Right lobe of liver (tissue), 6 donors: Measurements from ENCODE around the gene DGKI. TPM values are rescaled to one million over a fixed set of nuclear protein-coding genes. Genes with fewer than 3 reads are reported as not detected.
"Not testable (repeated sequence)": the region's sequence is repeated elsewhere in the genome, so short reads cannot be mapped to it uniquely, and the experiment has no call there.

Experiments
- ATAC-seq, 4 donors: fragments of 200-7000 bp; cut with Tn5 transposase; one replicate each; pipeline ENCODE4 v1.9.1; 2020; ENCODE audit warnings: mild to moderate bottlenecking in 4 of 4, moderate library complexity in 4 of 4
- DNase-seq, 3 donors: peaks; one replicate each; pipeline ENCODE4 v3.0.0-alpha.2; 2020
- H3K27ac ChIP-seq, 3 donors: fragments of 200-600 bp; one replicate each; pipeline ENCODE4 v1.8.0; 2022
- H3K27me3 ChIP-seq, 2 donors: fragments of 200-600 bp; one replicate each; pipeline ENCODE4 v1.8.0; 2022
- H3K36me3 ChIP-seq, 4 donors: fragments of 200-600 bp; sonication (generic) in 1 of 4; one replicate each; pipeline versions ENCODE4 v1.5.1 to v1.8.0; 2017 to 2022; ENCODE audit warnings: control low read depth in 1 of 4
- H3K4me1 ChIP-seq, 4 donors: fragments of 200-600 bp; sonication (generic) in 1 of 4; one replicate each; pipeline versions ENCODE4 v1.5.1 to v1.8.0; 2017 to 2022; ENCODE audit warnings: control low read depth in 1 of 4
- H3K4me3 ChIP-seq, 3 donors: fragments of 200-600 bp; one replicate each; pipeline ENCODE4 v1.8.0; 2022
- H3K9me3 ChIP-seq, 4 donors: fragments of 200-600 bp; sonication (generic) in 1 of 4; one replicate each; pipeline versions ENCODE4 v1.5.1 to v1.8.0; 2017 to 2022; ENCODE audit warnings: control low read depth in 1 of 4
- POLR2A ChIP-seq: fragments of 450-650 bp; IDR thresholded peaks from one replicate; pipeline ENCODE4 v1.6.1; 2017; ENCODE audit warnings: antibody characterized with exemption, mild to moderate bottlenecking
- WGBS: methylation state at CpG from one replicate; pipeline ENCODE4 v1.1.6; 2018; ENCODE audit warnings: low coverage, low lambda C conversion rate; ENCODE audit not compliant: insufficient coverage; ENCODE audit errors: missing lambda C conversion rate; 5-methylcytosine and 5-hydroxymethylcytosine counted together
- intact Hi-C, 2 donors: fragments of 100-400 bp; cut with DNase I; formaldehyde crosslinking; loops; one replicate each; pipeline versions ENCODE4 v1.11.2 to v1.14.1; 2022
- total RNA-seq, 6 experiments: library from RNA; depleted of rRNA in 2 of 6; stranded (reverse); fragments of >200 nt in 2 of 6; fragmentation: NEBNext Ultra II Directional in 3 of 6; extraction: Animal tissue kit (Norgen Biotek cat#: 25700) in 3 of 6; gene quantifications; one replicate each; pipeline versions ENCODE4 v1.1.0 to v1.2.4, GENCODE V29; 2016 to 2023
- TF ChIP-seq, protein P1 (sequence below), 4 donors: fragments of 200-600 bp in 3 of 4; fragments of 450-650 bp in 1 of 4; IDR thresholded peaks; one replicate each; pipeline versions ENCODE4 v1.5.1 to v1.8.0; 2016 to 2022; ENCODE audit warnings: antibody characterized with exemption in 4 of 4, mild to moderate bottlenecking in 2 of 4
- donor health status: DM: no; HTN: yes; CAD: no.
- donor health status: DM: no; HTN: no; CAD: no.
- donor health status: DM: no; HTN: no; CAD: no.
- donor health status: DM: no; HTN: yes; CAD: no.
- donor health status: DM: no; HTN: yes; CAD: no.

Gene DGKI
- total RNA-seq, 6 experiments from 2014 or later, result 0.05 to 0.35 (median 0.06) TPM; not detected in 1

DNA sequence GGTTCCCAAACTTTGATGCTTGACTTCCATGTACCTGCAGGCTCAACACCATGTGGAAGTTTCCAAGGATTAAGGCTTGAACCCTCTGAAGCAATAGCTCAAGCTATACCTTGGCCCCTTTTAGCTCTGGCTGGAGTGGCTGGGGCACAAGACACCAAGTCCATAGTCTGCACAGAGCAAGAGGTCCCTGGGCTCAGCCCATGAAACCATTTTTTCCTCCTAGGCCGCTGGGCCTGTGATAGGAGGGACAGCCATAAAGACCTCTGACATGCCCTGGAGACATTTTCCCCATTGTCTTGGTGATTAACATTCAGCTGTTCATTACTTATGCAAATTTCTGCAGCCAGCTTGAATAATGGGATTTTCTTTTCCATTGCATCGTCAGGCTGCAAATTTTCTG is 14.4 kb downstream of the DGKI start:
- 94% methylated on average over 2 of the region's 2 CpGs for WGBS

DNA sequence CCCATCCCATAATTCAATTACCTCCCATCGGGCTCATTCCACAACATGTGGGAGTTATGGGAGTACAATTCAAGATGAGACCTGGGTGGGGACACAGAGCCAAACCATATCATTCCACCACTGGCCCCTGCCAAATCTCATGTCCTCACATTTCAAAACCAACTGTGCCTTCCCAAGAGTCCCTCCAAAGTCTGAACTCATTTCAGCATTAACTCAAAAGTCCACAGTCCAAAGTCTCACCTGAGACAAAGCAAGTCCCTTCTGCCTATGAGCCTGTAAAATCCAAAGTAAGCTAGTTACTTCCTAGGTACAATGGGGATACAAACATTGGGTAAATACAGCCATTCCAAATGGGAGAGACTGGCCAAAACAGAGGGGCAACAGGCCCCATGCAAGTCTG is 15.2 kb downstream of the DGKI start:
- H3K27ac ChIP-seq, H3K9me3 ChIP-seq, H3K4me3 ChIP-seq, H3K27me3 ChIP-seq, H3K36me3 ChIP-seq, intact Hi-C loops: not testable (repeated sequence)
- ATAC-seq, result peak in 1 of 4 donors; percentile 43
- DNase-seq, result peak in 1 of 3 donors; percentile 53
- peaks cover 0 to 30% (median 0%) of the 10 kb centered on the region in 4 donors for H3K4me1 ChIP-seq
- WGBS, result 100% methylated on average over 1 of the region's 1 CpG

More for the DNA sequence above, 14.4 kb downstream of the DGKI start:
- intact Hi-C loops, result no loop called here
- ATAC-seq (no peak), DNase-seq (no peak)
- no peak overlapping the region for H3K4me3 ChIP-seq
- no peak for TF ChIP-seq POLR2A
- TF ChIP-seq, protein P1, sequence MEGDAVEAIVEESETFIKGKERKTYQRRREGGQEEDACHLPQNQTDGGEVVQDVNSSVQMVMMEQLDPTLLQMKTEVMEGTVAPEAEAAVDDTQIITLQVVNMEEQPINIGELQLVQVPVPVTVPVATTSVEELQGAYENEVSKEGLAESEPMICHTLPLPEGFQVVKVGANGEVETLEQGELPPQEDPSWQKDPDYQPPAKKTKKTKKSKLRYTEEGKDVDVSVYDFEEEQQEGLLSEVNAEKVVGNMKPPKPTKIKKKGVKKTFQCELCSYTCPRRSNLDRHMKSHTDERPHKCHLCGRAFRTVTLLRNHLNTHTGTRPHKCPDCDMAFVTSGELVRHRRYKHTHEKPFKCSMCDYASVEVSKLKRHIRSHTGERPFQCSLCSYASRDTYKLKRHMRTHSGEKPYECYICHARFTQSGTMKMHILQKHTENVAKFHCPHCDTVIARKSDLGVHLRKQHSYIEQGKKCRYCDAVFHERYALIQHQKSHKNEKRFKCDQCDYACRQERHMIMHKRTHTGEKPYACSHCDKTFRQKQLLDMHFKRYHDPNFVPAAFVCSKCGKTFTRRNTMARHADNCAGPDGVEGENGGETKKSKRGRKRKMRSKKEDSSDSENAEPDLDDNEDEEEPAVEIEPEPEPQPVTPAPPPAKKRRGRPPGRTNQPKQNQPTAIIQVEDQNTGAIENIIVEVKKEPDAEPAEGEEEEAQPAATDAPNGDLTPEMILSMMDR (IDR thresholded peaks at IDR 0.05), result no peak
- no peaks in the 10 kb centered on the region for H3K27me3 ChIP-seq
- H3K9me3 ChIP-seq, result no peaks in the 10 kb centered on the region
- no peaks in the 10 kb centered on the region for H3K36me3 ChIP-seq
- peaks cover 0 to 30% (median 0%) of the 10 kb centered on the region in 4 donors for H3K4me1 ChIP-seq
- H3K27ac ChIP-seq, result no peak overlapping the region

DNA sequence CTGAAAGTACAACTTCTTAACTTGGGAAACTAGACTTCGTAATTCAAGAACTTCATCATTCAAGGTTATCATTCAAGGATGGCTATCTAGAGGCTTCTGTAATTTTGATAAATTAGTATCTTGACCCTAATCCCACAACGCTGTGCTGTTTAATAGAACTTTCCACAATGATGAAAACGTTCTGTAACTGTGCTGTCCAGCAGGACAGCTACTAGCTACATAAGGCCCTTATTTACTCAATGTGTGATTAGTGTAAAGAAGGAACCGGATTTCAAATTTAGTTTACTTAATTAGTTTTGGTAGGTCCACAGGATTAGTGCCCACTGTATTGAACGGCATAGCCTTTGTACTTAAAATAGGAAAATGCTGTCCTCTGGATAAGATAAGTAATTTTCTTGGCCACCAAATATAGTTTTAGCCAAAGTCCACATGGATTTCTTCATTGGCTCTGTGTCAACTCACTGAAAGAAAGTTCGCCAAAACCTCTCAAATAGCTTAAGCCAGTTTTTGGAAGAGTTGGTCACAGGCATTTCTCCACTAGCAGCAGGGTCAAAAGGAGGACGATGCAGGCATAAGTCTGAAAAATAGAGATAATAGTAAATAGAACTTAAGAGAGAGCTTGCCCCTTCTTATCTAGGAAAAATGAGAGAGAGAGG is 17.3 kb downstream of the DGKI start:
- intact Hi-C loops, result no loop called here

DNA sequence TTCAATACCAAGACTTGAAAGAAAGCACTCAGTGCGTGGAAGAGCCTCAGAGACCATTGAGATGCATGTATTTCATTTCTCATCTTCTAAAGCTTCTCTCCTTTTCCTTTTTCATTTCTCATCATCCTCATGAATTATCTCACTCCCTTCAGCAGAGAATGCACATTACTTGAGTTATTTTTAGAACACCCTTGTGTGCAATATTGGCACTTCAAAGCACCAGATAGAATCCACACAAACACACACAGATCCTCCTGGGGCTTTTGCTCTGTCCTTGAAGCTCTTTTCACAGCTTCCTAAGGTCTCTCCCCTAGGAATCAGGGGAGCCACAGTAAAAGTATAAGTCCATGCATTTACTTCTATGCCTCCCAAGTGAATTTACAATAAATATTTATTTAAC is 18.3 kb downstream of the DGKI start:
- H3K27ac ChIP-seq, result no peak overlapping the region
- no peak overlapping the region for H3K4me3 ChIP-seq
- TF ChIP-seq, protein P1 (IDR thresholded peaks at IDR 0.05), result no peak
- TF ChIP-seq POLR2A, result no peak
- H3K36me3 ChIP-seq, result no peaks in the 10 kb centered on the region
- ATAC-seq (no peak), DNase-seq (no peak)
- H3K9me3 ChIP-seq, result no peaks in the 10 kb centered on the region
- WGBS, result 100% methylated on average over 1 of the region's 1 CpG
- intact Hi-C loops, result no loop called here
- no peaks in the 10 kb centered on the region for H3K27me3 ChIP-seq
- peaks cover 0 to 30% (median 0%) of the 10 kb centered on the region in 4 donors for H3K4me1 ChIP-seq

More for the DNA sequence above, 17.3 kb downstream of the DGKI start:
- H3K36me3 ChIP-seq, result no peaks in the 10 kb centered on the region
- no peak overlapping the region for H3K27ac ChIP-seq
- ATAC-seq (peak in 3 of 4 donors; percentile 37 to 66 (median 63)), DNase-seq (no peak)
- WGBS, result 26% methylated on average over 7 of the region's 7 CpGs
- H3K9me3 ChIP-seq, result no peaks in the 10 kb centered on the region
- TF ChIP-seq, protein P1 (IDR thresholded peaks at IDR 0.05), result no peak
- no peak for TF ChIP-seq POLR2A
- peaks cover 0 to 30% (median 0%) of the 10 kb centered on the region in 4 donors for H3K4me1 ChIP-seq
- H3K27me3 ChIP-seq, result no peaks in the 10 kb centered on the region
- no peak overlapping the region for H3K4me3 ChIP-seq

DNA sequence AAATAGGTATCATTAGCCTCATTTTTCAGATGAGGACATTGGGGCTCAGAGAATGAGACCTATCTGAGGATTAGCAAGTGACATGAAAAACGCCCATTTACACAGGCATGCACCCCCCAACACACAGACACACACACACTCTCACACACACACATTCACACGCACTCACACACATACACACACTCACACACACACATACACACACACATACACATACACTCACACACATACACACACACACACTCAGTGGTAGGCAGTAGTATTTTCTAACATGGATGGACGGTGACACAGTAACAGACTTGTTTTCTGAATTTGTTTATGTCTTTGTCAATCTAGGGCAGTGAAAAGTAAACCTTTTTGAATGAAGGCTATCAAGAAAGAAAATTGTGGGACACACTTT is 21.3 kb downstream of the DGKI start:
- WGBS, result 50% methylated on average over 2 of the region's 3 CpGs
- no peak overlapping the region for H3K27ac ChIP-seq
- H3K9me3 ChIP-seq, result no peaks in the 10 kb centered on the region
- no peak overlapping the region for H3K4me3 ChIP-seq
- no peaks in the 10 kb centered on the region for H3K27me3 ChIP-seq
- no peak for TF ChIP-seq POLR2A
- TF ChIP-seq, protein P1 (IDR thresholded peaks at IDR 0.05), result no peak
- DNase-seq (no peak), ATAC-seq (no peak)
- peaks cover 0 to 15% (median 0%) of the 10 kb centered on the region in 4 donors for H3K4me1 ChIP-seq
- H3K36me3 ChIP-seq, result no peaks in the 10 kb centered on the region
- intact Hi-C loops, result no loop called here
